SH-SY5Y (cell line): ENCODE data around the gene CHN1.

Experiments
- GATA2 ChIP-seq: IDR thresholded peaks from 2 replicates; pipeline ENCODE4 v1.6.1; 2011; ENCODE audit warnings: mild to moderate bottlenecking, low read depth, low read length
- GATA3 ChIP-seq: IDR thresholded peaks from 2 replicates; pipeline ENCODE4 v1.6.1; 2011; ENCODE audit warnings: low read depth, mild to moderate bottlenecking, low read length, moderate library complexity

- TF ChIP-seq GATA2 (no peak), GATA3 (no peak)
These were observed 38.1 kb downstream of the CHN1 start for GRCh38 chr2:174967086-174967485.
